Caco-2 (cell line): ENCODE measurements around the gene ZFHX2. TPM values are rescaled to one million over a fixed set of nuclear protein-coding genes. Genes with fewer than 3 reads are reported as not detected.

Experiments
- BruUV-seq: library from RNA; stranded (reverse); fragments of 400-500 nt; replicated peaks from 2 replicates; lab custom pipeline; 2021; lab: Mats Ljungman, UMichigan
- CTCF ChIA-PET: fragments of 300-600 bp; sonication (Branson Sonifier 250); formaldehyde crosslinking; loops from one replicate; lab custom pipeline; 2022; ENCODE audit warnings: antibody characterized with exemption; lab: Charles Lee
- POLR2A ChIA-PET: fragments of 300-600 bp; sonication (Branson Sonifier 250); formaldehyde crosslinking; loops from one replicate; lab custom pipeline; 2022; ENCODE audit warnings: antibody characterized with exemption; lab: Charles Lee
- DNase-seq, 2 experiments: peaks; one replicate each; pipeline versions ENCODE4 v3.0.0 to v3.0.0-alpha.2; 2020 to 2022
- H3K27me3 ChIP-seq: replicated peaks from 2 replicates; pipeline ENCODE4 v1.6.0; 2011; ENCODE audit warnings: low read length; ENCODE audit not compliant: control insufficient read depth, insufficient read depth
- H3K36me3 ChIP-seq: 2 replicates; pipeline ENCODE4 v1.5.1; 2011; ENCODE audit warnings: low read length; ENCODE audit not compliant: control insufficient read depth, insufficient read depth
- H3K4me1 ChIP-seq: fragments of 250-450 bp; sonication (Bioruptor Pico); 2 replicates; pipeline ENCODE4 v1.5.1; 2020; ENCODE audit warnings: mild to moderate bottlenecking
- H3K4me3 ChIP-seq: 2 replicates; pipeline ENCODE4 v1.5.1; 2011; ENCODE audit warnings: low read depth, mild to moderate bottlenecking, control low read depth, low read length
- H3K9me3 ChIP-seq: fragments of 250-450 bp; sonication (Bioruptor Pico); 2 replicates; pipeline ENCODE4 v1.5.1; 2020; ENCODE audit warnings: mild to moderate bottlenecking, moderate library complexity
- H3K27ac Mint-ChIP-seq: one replicate; pipeline ENCODE4 v1.8.0; 2022; ENCODE audit warnings: mixed read lengths; ENCODE audit not compliant: unreplicated experiment
- H3K27me3 Mint-ChIP-seq: one replicate; pipeline ENCODE4 v1.8.0; 2022; ENCODE audit warnings: mixed read lengths; ENCODE audit not compliant: insufficient read depth, unreplicated experiment
- H3K36me3 Mint-ChIP-seq: one replicate; pipeline ENCODE4 v1.8.0; 2022; ENCODE audit warnings: mild to moderate bottlenecking, mixed read lengths; ENCODE audit not compliant: insufficient read depth, unreplicated experiment
- H3K4me1 Mint-ChIP-seq: one replicate; pipeline ENCODE4 v1.8.0; 2022; ENCODE audit warnings: low read depth, mixed read lengths; ENCODE audit not compliant: unreplicated experiment
- H3K4me3 Mint-ChIP-seq: one replicate; pipeline ENCODE4 v1.8.0; 2022; ENCODE audit warnings: mild to moderate bottlenecking, moderate library complexity, mixed read lengths; ENCODE audit not compliant: unreplicated experiment
- H3K9me3 Mint-ChIP-seq: one replicate; pipeline ENCODE4 v1.8.0; 2022; ENCODE audit warnings: mixed read lengths; ENCODE audit not compliant: unreplicated experiment
- CTCF ChIP-seq, 2 experiments: fragments of 200-600 bp in 1 of 2; IDR thresholded peaks; 1 replicate in 1 of 2; 2 replicates in 1 of 2; pipeline versions ENCODE4 v1.5.1 to v1.8.0; 2011 to 2022; ENCODE audit warnings: antibody characterized with exemption in 1 of 2, control low read depth in 1 of 2, inconsistent platforms in 1 of 2, low read depth in 1 of 2, low read length in 1 of 2, mild to moderate bottlenecking in 1 of 2, moderate library complexity in 1 of 2; ENCODE audit not compliant: insufficient read depth in 1 of 2, severe bottlenecking in 1 of 2, unreplicated experiment in 1 of 2
- intact Hi-C: fragments of 100-400 bp; cut with micrococcal nuclease; formaldehyde crosslinking; loops from one replicate; pipeline ENCODE4 v1.10.0; 2022; ENCODE audit not compliant: unreplicated experiment
- total RNA-seq: library from RNA; stranded (reverse); gene quantifications from 2 replicates; pipeline ENCODE4 v1.2.3, GENCODE V29; 2022

ZFHX2 gene
- total RNA-seq, 1 experiment from 2014 or later = 1.1 TPM

GRCh38 chr14:23559010-23559925, 7.7 kb upstream of the ZFHX2 start:
- peak; percentile 80 to 92 for TF ChIP-seq CTCF (IDR thresholded peaks at IDR 0.05; ENCODE audit: insufficient read depth in 1 of 2, low read depth in 1 of 2, low read length in 1 of 2, severe bottlenecking in 1 of 2, unreplicated experiment in 1 of 2)
- Mint-ChIP-seq H3K4me1 (peaks cover 14% of the 10 kb centered on the region), H3K4me3 (no peak overlapping the region), H3K36me3 (peaks cover 42% of the 10 kb centered on the region), H3K9me3 (no peaks in the 10 kb centered on the region), H3K27ac (no peak overlapping the region), H3K27me3 (no peaks in the 10 kb centered on the region)
- intact Hi-C loops = loop anchor here (1.0 kb wide), 1 partner anchor 76 kb away; no protein-coding TSS in a partner anchor
- DNase-seq = peak; percentile 56 to 68
- POLR2A ChIA-PET = interaction anchor here (1.2 kb wide), 1 partner anchor 464 kb away, joined by 3 read pairs; the partner anchor contains the start of gene C14orf119
- Histone ChIP-seq H3K4me3 (no peak overlapping the region), H3K36me3 (peaks cover 5% of the 10 kb centered on the region), H3K9me3 (no peaks in the 10 kb centered on the region), H3K27me3 (no peaks in the 10 kb centered on the region), H3K4me1 (0 out of 2 replicates have a peak, but pooled peaks cover 6% of the 10 kb centered on the region)
- CTCF ChIA-PET = interaction anchor here (0.5 to 7.3 kb wide), 6 partner anchors 25 to 768 kb away, joined by 3 to 50 read pairs (median 4); no protein-coding TSS in a partner anchor
- BruUV-seq = TSS peak; percentile 7

DNA sequence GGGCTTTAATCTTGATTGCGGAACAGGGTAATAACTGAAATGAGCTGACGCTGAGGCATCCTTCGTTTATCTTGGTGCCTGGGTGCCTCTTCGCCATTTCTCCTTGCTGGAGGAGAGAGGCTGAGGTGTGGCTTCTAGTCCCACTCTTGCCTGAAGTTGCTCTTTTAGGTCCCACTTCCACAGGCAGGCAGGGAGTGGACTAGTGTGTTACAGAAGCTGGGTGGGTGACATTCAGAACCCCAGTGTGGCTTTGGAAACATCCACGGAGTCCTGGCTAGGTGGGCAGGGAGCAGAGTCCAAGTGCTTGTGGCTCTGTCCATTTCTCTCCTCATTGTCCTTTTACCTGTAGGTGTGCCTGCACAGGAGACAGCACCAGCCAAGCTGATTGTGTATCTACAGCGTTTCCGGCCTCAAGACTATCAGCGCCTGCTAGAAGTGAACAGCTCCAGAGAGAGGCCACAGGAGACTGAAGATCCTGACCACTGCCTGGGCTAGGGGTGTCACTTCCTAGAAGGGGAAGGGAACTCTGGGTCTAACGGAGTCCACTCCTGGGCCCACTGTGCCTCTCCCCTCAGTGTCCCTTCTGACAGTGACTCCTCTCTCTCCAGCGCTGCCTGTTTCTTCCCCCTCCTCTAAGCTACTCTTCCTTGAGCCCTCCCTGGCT, 6.9 kb upstream of the ZFHX2 start:
- no TSS peak for BruUV-seq
- TF ChIP-seq CTCF (IDR thresholded peaks at IDR 0.05; ENCODE audit: insufficient read depth in 1 of 2, low read depth in 1 of 2, low read length in 1 of 2, severe bottlenecking in 1 of 2, unreplicated experiment in 1 of 2) = no peak
- H3K27me3 Mint-ChIP-seq = no peaks in the 10 kb centered on the region
- Histone ChIP-seq H3K36me3 (peaks cover 5% of the 10 kb centered on the region), H3K4me3 (no peak overlapping the region), H3K4me1 (0 out of 2 replicates have a peak, but pooled peaks cover 6% of the 10 kb centered on the region), H3K27me3 (no peaks in the 10 kb centered on the region), H3K9me3 (no peaks in the 10 kb centered on the region)
- H3K36me3 Mint-ChIP-seq = peaks cover 42% of the 10 kb centered on the region
- peaks cover 14% of the 10 kb centered on the region for H3K4me1 Mint-ChIP-seq
- ChIA-PET POLR2A (no interaction called here), CTCF (interaction anchor here (0.5 to 7.3 kb wide), 3 partner anchors 24 to 768 kb away, joined by 3 to 50 read pairs (median 5); no protein-coding TSS in a partner anchor)
- intact Hi-C loops = loop anchor here (1.0 kb wide), 1 partner anchor 75 kb away; no protein-coding TSS in a partner anchor
- H3K27ac Mint-ChIP-seq = no peak overlapping the region
- DNase-seq = no peak
- H3K9me3 Mint-ChIP-seq = no peaks in the 10 kb centered on the region
- H3K4me3 Mint-ChIP-seq = no peak overlapping the region

GRCh38 chr14:23557946-23558345, 6.4 kb upstream of the ZFHX2 start:
- H3K4me1 Mint-ChIP-seq = peaks cover 14% of the 10 kb centered on the region
- Histone ChIP-seq H3K4me3 (no peak overlapping the region), H3K27me3 (no peaks in the 10 kb centered on the region), H3K36me3 (peaks cover 5% of the 10 kb centered on the region), H3K4me1 (0 out of 2 replicates have a peak, but pooled peaks cover 6% of the 10 kb centered on the region), H3K9me3 (no peaks in the 10 kb centered on the region)
- ChIA-PET CTCF (interaction anchor here (7.3 kb wide), 1 partner anchor 80 kb away, joined by 50 read pairs; no protein-coding TSS in a partner anchor), POLR2A (no interaction called here)
- peak overlapping the region; percentile 6 for H3K27ac Mint-ChIP-seq
- H3K9me3 Mint-ChIP-seq = no peaks in the 10 kb centered on the region
- no TSS peak for BruUV-seq
- H3K4me3 Mint-ChIP-seq = peak overlapping the region; percentile 49
- intact Hi-C loops = no loop called here
- no peak for DNase-seq
- peaks cover 42% of the 10 kb centered on the region for H3K36me3 Mint-ChIP-seq
- TF ChIP-seq CTCF (IDR thresholded peaks at IDR 0.05; ENCODE audit: insufficient read depth in 1 of 2, low read depth in 1 of 2, low read length in 1 of 2, severe bottlenecking in 1 of 2, unreplicated experiment in 1 of 2) = no peak
- H3K27me3 Mint-ChIP-seq = no peaks in the 10 kb centered on the region
